T47D (cell line): ENCODE data around the gene MOB2.

ENCODE experiments used
- DNase-seq, 2 experiments: peaks; one replicate each; pipeline versions ENCODE4 v3.0.0 to v3.0.0-alpha.2; 2011 to 2012; ENCODE audit warnings: low read depth in 1 of 2, low spot score in 1 of 2
- JUND ChIP-seq: IDR thresholded peaks from 2 replicates; pipeline ENCODE4 v1.6.1; 2012; ENCODE audit warnings: low read depth
- in situ Hi-C: cut with HindIII; loops from 2 replicates; pipeline ENCODE4 v1.10.0; 2016; ENCODE audit warnings: low sequenced_read_pairs, low pct_unique_long_range_greater_than_20kb

Gene MOB2

DNA sequence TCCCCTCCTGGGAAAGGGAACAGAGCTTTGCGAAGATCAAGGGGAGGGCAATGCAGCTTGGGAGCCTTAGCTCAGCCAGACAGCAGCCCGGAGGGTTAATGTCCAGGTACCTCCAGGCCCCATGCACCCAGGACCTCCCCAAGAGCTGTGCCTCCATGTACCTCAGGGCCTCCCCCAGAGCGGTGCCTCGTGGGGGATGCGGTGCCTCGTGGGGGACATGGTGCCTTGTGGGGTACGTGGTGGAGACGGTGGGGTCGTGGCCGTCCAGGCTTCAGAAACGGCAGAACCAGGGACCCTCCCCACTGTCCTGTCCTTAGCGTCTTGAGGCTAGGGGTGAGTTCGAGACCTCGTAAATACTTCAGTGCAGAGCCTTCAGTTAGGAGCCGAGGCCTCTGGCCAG lies 63.6 kb downstream of the MOB2 start:
- in situ Hi-C loops: no loop called here
- DNase-seq: no peak
- no peak for TF ChIP-seq JUND

- peak in 1 of 2 experiments; percentile 72 for DNase-seq
- in situ Hi-C loops: no loop called here
- TF ChIP-seq JUND: no peak
Measured at GRCh38 chr11:1422481-1422880, 64.1 kb downstream of the MOB2 start.

- in situ Hi-C loops: no loop called here
- no peak for TF ChIP-seq JUND
- DNase-seq: no peak
Measured at GRCh38 chr11:1421291-1421690, 65.3 kb downstream of the MOB2 start.

DNA sequence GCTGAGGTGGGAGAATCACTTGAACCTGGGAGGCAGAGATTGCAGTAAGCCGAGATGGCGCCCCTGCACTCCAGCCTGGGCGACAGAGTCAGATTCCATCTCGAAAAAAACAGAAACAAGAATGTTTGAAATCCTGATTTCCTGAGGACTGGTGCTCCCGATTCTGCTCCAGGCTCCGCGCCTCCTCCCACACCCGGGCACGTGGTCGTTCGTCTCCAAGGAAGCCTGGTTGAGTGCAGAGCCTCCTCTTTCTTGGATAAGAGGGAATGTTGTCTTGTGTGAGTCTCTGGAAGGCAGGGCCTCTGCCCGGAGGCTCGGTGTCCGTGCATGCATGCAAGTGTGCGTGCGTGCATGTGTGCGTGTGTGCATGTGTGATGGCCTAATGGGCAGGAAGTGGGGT lies 66.8 kb downstream of the MOB2 start:
- in situ Hi-C loops: no loop called here
- DNase-seq: no peak
- no peak for TF ChIP-seq JUND
